ENCODE results near the gene MAP2K2.

GRCh38 chr19:4115050-4115817 is 8.7 kb downstream of the MAP2K2 start:
- TF ChIP-seq POLR2A (IDR thresholded peaks at IDR 0.05), result no peak
- TF ChIP-seq, protein P1, sequence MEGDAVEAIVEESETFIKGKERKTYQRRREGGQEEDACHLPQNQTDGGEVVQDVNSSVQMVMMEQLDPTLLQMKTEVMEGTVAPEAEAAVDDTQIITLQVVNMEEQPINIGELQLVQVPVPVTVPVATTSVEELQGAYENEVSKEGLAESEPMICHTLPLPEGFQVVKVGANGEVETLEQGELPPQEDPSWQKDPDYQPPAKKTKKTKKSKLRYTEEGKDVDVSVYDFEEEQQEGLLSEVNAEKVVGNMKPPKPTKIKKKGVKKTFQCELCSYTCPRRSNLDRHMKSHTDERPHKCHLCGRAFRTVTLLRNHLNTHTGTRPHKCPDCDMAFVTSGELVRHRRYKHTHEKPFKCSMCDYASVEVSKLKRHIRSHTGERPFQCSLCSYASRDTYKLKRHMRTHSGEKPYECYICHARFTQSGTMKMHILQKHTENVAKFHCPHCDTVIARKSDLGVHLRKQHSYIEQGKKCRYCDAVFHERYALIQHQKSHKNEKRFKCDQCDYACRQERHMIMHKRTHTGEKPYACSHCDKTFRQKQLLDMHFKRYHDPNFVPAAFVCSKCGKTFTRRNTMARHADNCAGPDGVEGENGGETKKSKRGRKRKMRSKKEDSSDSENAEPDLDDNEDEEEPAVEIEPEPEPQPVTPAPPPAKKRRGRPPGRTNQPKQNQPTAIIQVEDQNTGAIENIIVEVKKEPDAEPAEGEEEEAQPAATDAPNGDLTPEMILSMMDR (IDR thresholded peaks at IDR 0.05), result no peak
